Measurements from ENCODE around the gene GNL3. TPM values are rescaled to one million over a fixed set of nuclear protein-coding genes. Genes with fewer than 3 reads are reported as not detected.
A peak's percentile ranks its signal among the peaks of the same experiment; 100 is the strongest.

The GNL3 gene
- total and polyA plus RNA-seq, 2 of the 8 experiments (the other 6 are each of a cell fraction or from before 2014, with no cell fraction given) = 45.5 to 184 TPM

DNA sequence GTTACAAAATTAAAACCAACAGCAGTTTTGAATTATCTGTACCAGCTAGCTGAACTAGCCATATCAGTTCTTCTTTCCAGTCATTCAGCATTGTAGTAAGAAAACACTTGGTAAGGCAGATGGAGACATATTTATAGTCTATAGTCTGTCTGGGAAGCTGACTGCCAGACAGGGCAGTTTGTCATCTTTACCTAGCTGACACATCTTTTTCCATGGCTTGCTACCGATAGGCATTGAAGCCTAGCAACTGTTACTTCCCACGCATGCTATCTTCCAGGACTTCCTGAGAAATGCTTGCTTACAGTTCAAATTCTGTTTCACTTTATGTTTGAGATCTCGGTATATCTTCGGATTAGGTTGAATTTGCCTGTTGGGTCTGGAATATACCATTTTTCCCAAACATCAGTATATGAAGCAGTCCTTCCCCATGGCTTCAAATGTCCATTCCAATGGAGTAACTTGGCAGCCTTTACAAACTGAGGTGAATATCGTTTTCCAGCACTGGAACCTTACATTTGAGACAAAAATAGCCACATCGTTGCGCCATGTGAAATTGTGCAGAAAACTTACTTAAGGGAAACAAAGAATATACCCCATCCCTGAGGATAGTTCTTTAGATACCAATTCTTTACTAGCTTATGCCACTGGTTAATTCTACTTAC, 8.8 kb downstream of the GNL3 start:
- Histone ChIP-seq H4K8ac (ENCODE audit: extremely low read depth, insufficient read depth, low read length) (no peak overlapping the region), H3K36me3 (ENCODE audit: control insufficient read depth in 2 of 4, insufficient read depth in 4 of 4, low read length in 3 of 4) (peaks cover 47 to 85% (median 69%) of the 10 kb centered on the region in 4 experiments), H2AK5ac (ENCODE audit: low read depth, low read length) (no peak overlapping the region), H2BK5ac (ENCODE audit: low read depth, low read length) (no peak overlapping the region), H2BK12ac (ENCODE audit: low read depth, low read length) (no peak overlapping the region), H2BK20ac (ENCODE audit: low read length) (no peak overlapping the region), H3K4me2 (ENCODE audit: insufficient read depth in 1 of 2, low read depth in 2 of 2, low read length in 2 of 2) (no peak overlapping the region), H3K23ac (ENCODE audit: insufficient read length) (no peak overlapping the region), H4K5ac (ENCODE audit: insufficient read length, low read depth, low read length) (no peak overlapping the region), H3K14ac (ENCODE audit: insufficient read length) (no peak overlapping the region), H3K23me2 (ENCODE audit: low read depth, low read length) (no peaks in the 10 kb centered on the region), H2BK120ac (replicated peaks; ENCODE audit: low read depth, low read length) (no peak overlapping the region), H2BK15ac (ENCODE audit: low read length) (no peak overlapping the region), H3K56ac (replicated peaks; ENCODE audit: insufficient read length, low read depth, low read length) (no peak overlapping the region), H4K91ac (replicated peaks; ENCODE audit: insufficient read length, low read length) (no peak overlapping the region), H3K4me3 (ENCODE audit: extremely low read depth in 1 of 4, insufficient read depth in 2 of 4, low read depth in 3 of 4, low read length in 4 of 4) (no peak overlapping the region), H3K4me1 (replicated peaks in 1 of 4; ENCODE audit: control insufficient read depth in 3 of 4, insufficient read depth in 4 of 4, low read length in 3 of 4) (no peaks in the 10 kb centered on the region), H3K27ac (ENCODE audit: low read depth, low read length) (no peak overlapping the region), H3K27me3 (replicated peaks in 1 of 4; ENCODE audit: control insufficient read depth in 3 of 4, extremely low read depth in 1 of 4, insufficient read depth in 3 of 4, low read length in 3 of 4) (no peaks in the 10 kb centered on the region), H3K9ac (replicated peaks in 1 of 4; ENCODE audit: extremely low read depth in 1 of 4, low read depth in 3 of 4, low read length in 3 of 4) (no peak overlapping the region), H3K9me3 (ENCODE audit: insufficient read depth in 2 of 2, low read depth in 1 of 2, low read length in 1 of 2) (no peaks in the 10 kb centered on the region), H4K20me1 (replicated peaks in 1 of 2; ENCODE audit: control insufficient read depth in 1 of 2, insufficient read depth in 2 of 2, low read length in 2 of 2) (peaks cover 7 to 13% of the 10 kb centered on the region in 2 experiments), H3K4ac (replicated peaks; ENCODE audit: insufficient read length, low read depth, low read length) (no peak overlapping the region), H3K18ac (ENCODE audit: extremely low read depth, low read length) (no peak overlapping the region), H3K79me1 (ENCODE audit: low read depth, low read length) (no peaks in the 10 kb centered on the region), H3K79me2 (ENCODE audit: control insufficient read depth in 1 of 2, insufficient read depth in 2 of 2, low read length in 2 of 2) (no peaks in the 10 kb centered on the region; a peak in 1 of 4 replicates), H2AFZ (ENCODE audit: low read length) (no peak overlapping the region)
- WGBS, 2 experiments (ENCODE audit: extremely low coverage in 1 of 2, insufficient coverage in 1 of 2, insufficient read length in 1 of 2, insufficient replicate concordance in 2 of 2, low coverage in 1 of 2, low lambda C conversion rate in 2 of 2, missing lambda C conversion rate in 1 of 2) = 76% methylated on average over 7 of the region's 7 CpGs; no CpG with 5 or more reads in 1 of the 2 experiments
- DNase-seq (ENCODE audit: low read depth in 1 of 2, low spot score in 2 of 2) (no peak), FAIRE-seq (no peak)
- TF ChIP-seq SIRT6 (IDR thresholded peaks at IDR 0.05; ENCODE audit: low read length) = no peak
- TF ChIP-seq TEAD4 (IDR thresholded peaks at IDR 0.05; ENCODE audit: low read depth, low read length) = no peak
- peak; percentile 53; the same call in 1 of the 2 replicates for TF ChIP-seq POLR2AphosphoS5 (IDR thresholded peaks at IDR 0.05; ENCODE audit: low read depth, low read length)
- TF ChIP-seq BACH1 (IDR thresholded peaks at IDR 0.05; ENCODE audit: low read length) = no peak
- TF ChIP-seq CTBP2 (IDR thresholded peaks at IDR 0.05; ENCODE audit: borderline replicate concordance, insufficient read depth, insufficient read length, low read length) = no peak
- ChIA-PET POLR2A (ENCODE audit: partially characterized antibody) (interaction anchor here (1.1 to 18.8 kb wide), 6 partner anchors 3 to 58 kb away, joined by 3 to 347 read pairs (median 55); partner anchors contain the start of genes GLT8D1, GNL3, PBRM1 and SPCS1), CTCF (ENCODE audit: partially characterized antibody) (interaction anchor here (1.0 kb wide), 1 partner anchor 126 kb away, joined by 4 read pairs; no protein-coding TSS in a partner anchor)

Measured in H1 (cell line).